OCI-LY3 (cell line): ENCODE measurements around the gene MAPKAPK2.
A peak's percentile ranks its signal among the peaks of the same experiment; 100 is the strongest.

ENCODE experiments used
- H2AFZ ChIP-seq: fragments of 200-600, 300-600 bp; shearing (Covaris generic); 2 replicates; pipeline ENCODE4 v1.6.0; 2014; ENCODE audit warnings: antibody characterized with exemption, low read depth, low read length
- H3K27ac ChIP-seq: fragments of 200-600, 300-600 bp; sonication (generic); 2 replicates; pipeline ENCODE4 v1.5.1; 2014; ENCODE audit warnings: mild to moderate bottlenecking, low read length, moderate library complexity, mixed read lengths
- H3K27me3 ChIP-seq: fragments of 200-600, 300-600 bp; sonication (generic); 2 replicates; pipeline ENCODE4 v1.6.1; 2014; ENCODE audit warnings: low read depth, low read length, mixed read lengths
- H3K36me3 ChIP-seq: fragments of 200-600, 300-600 bp; sonication (generic); replicated peaks from 2 replicates; pipeline ENCODE3; 2014; ENCODE audit warnings: low read depth, low read length, mixed read lengths
- H3K4me1 ChIP-seq: fragments of 300-600, 200-600 bp; sonication (generic); 2 replicates; pipeline ENCODE4 v1.6.1; 2014; ENCODE audit warnings: low read length, mixed read lengths
- H3K4me2 ChIP-seq: fragments of 200-600, 300-600 bp; sonication (generic); 2 replicates; pipeline ENCODE4 v1.6.1; 2014; ENCODE audit warnings: low read length, mixed read lengths
- H3K4me3 ChIP-seq: fragments of 300-600, 200-600 bp; sonication (generic); 2 replicates; pipeline ENCODE4 v1.5.1; 2014; ENCODE audit warnings: antibody characterized with exemption, mild to moderate bottlenecking, low read length, moderate library complexity
- H3K79me2 ChIP-seq: fragments of 300-600, 200-600 bp; shearing (Covaris generic); 2 replicates; pipeline ENCODE4 v1.6.1; 2014; ENCODE audit warnings: mild to moderate bottlenecking, low read length, mixed read lengths
- H3K9ac ChIP-seq: fragments of 300-600, 200-600 bp; shearing (Covaris generic); 2 replicates; pipeline ENCODE4 v1.6.0; 2014; ENCODE audit warnings: mild to moderate bottlenecking, low read length, moderate library complexity
- H3K9me3 ChIP-seq: fragments of 200-600, 300-600 bp; shearing (Covaris generic); 2 replicates; pipeline ENCODE4 v1.6.1; 2014; ENCODE audit warnings: low read length, mixed read lengths; ENCODE audit not compliant: insufficient read depth
- H4K20me1 ChIP-seq: fragments of 200-600, 300-600 bp; sonication (generic); 2 replicates; pipeline ENCODE4 v1.6.1; 2016; ENCODE audit warnings: low read length, mixed read lengths; ENCODE audit not compliant: insufficient read depth
- CTCF ChIP-seq: fragments of 200-600, 300-600 bp; sonication (generic); IDR thresholded peaks from 2 replicates; pipeline ENCODE4 v1.5.1; 2014; ENCODE audit warnings: antibody characterized with exemption, low read length, low read depth
- EZH2phosphoT487 ChIP-seq: fragments of 200-600 bp; shearing (Covaris generic); IDR thresholded peaks from 2 replicates; pipeline ENCODE4 v1.6.1; 2018; ENCODE audit warnings: antibody characterized with exemption, mixed run types, low read depth

The MAPKAPK2 gene

GRCh38 chr1:206742719-206743383, 58.1 kb downstream of the MAPKAPK2 start:
- Histone ChIP-seq H3K9ac (peak overlapping the region; percentile 82), H3K4me3 (peak overlapping the region; percentile 41), H3K79me2 (no peaks in the 10 kb centered on the region), H3K4me1 (peaks cover 76% of the 10 kb centered on the region), H3K4me2 (peak overlapping the region; percentile 65), H3K27ac (peak overlapping the region; percentile 95), H3K36me3 (no peaks in the 10 kb centered on the region), H2AFZ (peak overlapping the region; percentile 13; the same call in 1 of the 2 replicates), H4K20me1 (no peaks in the 10 kb centered on the region), H3K9me3 (no peaks in the 10 kb centered on the region), H3K27me3 (no peaks in the 10 kb centered on the region)
- TF ChIP-seq CTCF (no peak; the same call in 1 of the 2 replicates), EZH2phosphoT487 (no peak)

- Histone ChIP-seq H3K4me2 (peak overlapping the region; percentile 11), H3K4me1 (peaks cover 61% of the 10 kb centered on the region), H3K27me3 (no peaks in the 10 kb centered on the region), H3K4me3 (no peak overlapping the region), H4K20me1 (no peaks in the 10 kb centered on the region), H3K79me2 (no peaks in the 10 kb centered on the region), H3K9ac (peak overlapping the region; percentile 5; the same call in 1 of the 2 replicates), H2AFZ (no peak overlapping the region), H3K36me3 (no peaks in the 10 kb centered on the region), H3K9me3 (no peaks in the 10 kb centered on the region), H3K27ac (peak overlapping the region; percentile 1; the same call in 1 of the 2 replicates)
- TF ChIP-seq CTCF, result no peak
- TF ChIP-seq EZH2phosphoT487, result no peak
Observed at GRCh38 chr1:206744683-206745082, 60.0 kb downstream of the MAPKAPK2 start.

GRCh38 chr1:206745301-206745700, 60.6 kb downstream of the MAPKAPK2 start:
- no peak overlapping the region for H2AFZ ChIP-seq
- 0 out of 2 replicates have a peak overlapping the region, but pooled peaks have one; percentile 11 for H3K4me2 ChIP-seq
- H3K27me3 ChIP-seq, result no peaks in the 10 kb centered on the region
- TF ChIP-seq EZH2phosphoT487 (no peak), CTCF (no peak)
- peaks cover 54% of the 10 kb centered on the region for H3K4me1 ChIP-seq
- no peak overlapping the region for H3K9ac ChIP-seq
- no peaks in the 10 kb centered on the region for H3K9me3 ChIP-seq
- H3K79me2 ChIP-seq, result no peaks in the 10 kb centered on the region
- no peak overlapping the region for H3K4me3 ChIP-seq
- H3K36me3 ChIP-seq, result no peaks in the 10 kb centered on the region
- no peak overlapping the region for H3K27ac ChIP-seq
- H4K20me1 ChIP-seq, result no peaks in the 10 kb centered on the region

- Histone ChIP-seq H2AFZ (no peak overlapping the region), H3K36me3 (no peaks in the 10 kb centered on the region), H3K4me2 (no peak overlapping the region), H3K9me3 (no peaks in the 10 kb centered on the region), H3K27me3 (0 out of 2 replicates have a peak, but pooled peaks cover 4% of the 10 kb centered on the region), H4K20me1 (no peaks in the 10 kb centered on the region), H3K79me2 (no peaks in the 10 kb centered on the region), H3K4me1 (peaks cover 22% of the 10 kb centered on the region), H3K27ac (no peak overlapping the region), H3K4me3 (no peak overlapping the region), H3K9ac (no peak overlapping the region)
- TF ChIP-seq EZH2phosphoT487 (no peak), CTCF (no peak)
Observed at GRCh38 chr1:206748348-206749030, 63.8 kb downstream of the MAPKAPK2 start.
